ENCODE data around the gene ACTMAP. TPM values are rescaled to one million over a fixed set of nuclear protein-coding genes. Genes with fewer than 3 reads are reported as not detected.
A peak's percentile ranks its signal among the peaks of the same experiment; 100 is the strongest.

ACTMAP gene
- total RNA-seq, 1 donor = 1.1 TPM

GRCh38 chr19:40714441-40715299, 35.6 kb downstream of the ACTMAP start:
- peaks cover 11% of the 10 kb centered on the region for H3K36me3 ChIP-seq (ENCODE audit: insufficient read depth, low read length)
- peaks cover 4% of the 10 kb centered on the region for H4K20me1 ChIP-seq (ENCODE audit: insufficient read depth, low read length)
- peak overlapping the region; percentile 90 for H2AFZ ChIP-seq (ENCODE audit: low read length)
- peaks cover 32% of the 10 kb centered on the region for H3K4me1 ChIP-seq (ENCODE audit: insufficient read depth, low read length)
- peak overlapping the region; percentile 77 for H3K4me2 ChIP-seq (ENCODE audit: insufficient read depth, low read length)
- H3K27me3 ChIP-seq (ENCODE audit: insufficient read depth, low read length) = no peaks in the 10 kb centered on the region
- DNase-seq (ENCODE audit: insufficient read length, low spot score, missing footprints) = peak; percentile 98
- H3K27ac ChIP-seq (ENCODE audit: low read depth, low read length) = peak overlapping the region; percentile 100
- TF ChIP-seq CTCF (IDR thresholded peaks at IDR 0.05; ENCODE audit: extremely low read depth, low read depth, low read length) = no peak
- H3K79me2 ChIP-seq (ENCODE audit: insufficient read depth, low read length) = peaks cover 36% of the 10 kb centered on the region
- H3K9me3 ChIP-seq (ENCODE audit: low read depth, low read length) = no peaks in the 10 kb centered on the region
- H3K4me3 ChIP-seq (ENCODE audit: insufficient read depth, low read length) = peak overlapping the region; percentile 80

GRCh38 chr19:40713939-40714338, 36.3 kb downstream of the ACTMAP start:
- peak overlapping the region; percentile 100 for H3K27ac ChIP-seq (ENCODE audit: low read depth, low read length)
- peak overlapping the region; percentile 80 for H3K4me3 ChIP-seq (ENCODE audit: insufficient read depth, low read length)
- TF ChIP-seq CTCF (IDR thresholded peaks at IDR 0.05; ENCODE audit: extremely low read depth, low read depth, low read length) = no peak
- H3K4me1 ChIP-seq (ENCODE audit: insufficient read depth, low read length) = peaks cover 28% of the 10 kb centered on the region
- no peaks in the 10 kb centered on the region for H3K27me3 ChIP-seq (ENCODE audit: insufficient read depth, low read length)
- H3K4me2 ChIP-seq (ENCODE audit: insufficient read depth, low read length) = peak overlapping the region; percentile 77
- H4K20me1 ChIP-seq (ENCODE audit: insufficient read depth, low read length) = no peaks in the 10 kb centered on the region
- DNase-seq (ENCODE audit: insufficient read length, low spot score, missing footprints) = no peak
- H2AFZ ChIP-seq (ENCODE audit: low read length) = no peak overlapping the region
- H3K79me2 ChIP-seq (ENCODE audit: insufficient read depth, low read length) = peaks cover 29% of the 10 kb centered on the region
- peaks cover 11% of the 10 kb centered on the region for H3K36me3 ChIP-seq (ENCODE audit: insufficient read depth, low read length)
- H3K9me3 ChIP-seq (ENCODE audit: low read depth, low read length) = no peaks in the 10 kb centered on the region

- peaks cover 20% of the 10 kb centered on the region for H3K36me3 ChIP-seq (ENCODE audit: insufficient read depth, low read length)
- no peak for TF ChIP-seq CTCF (IDR thresholded peaks at IDR 0.05; ENCODE audit: extremely low read depth, low read depth, low read length)
- H3K27me3 ChIP-seq (ENCODE audit: insufficient read depth, low read length) = no peaks in the 10 kb centered on the region
- H3K27ac ChIP-seq (ENCODE audit: low read depth, low read length) = no peak overlapping the region
- no peak overlapping the region for H2AFZ ChIP-seq (ENCODE audit: low read length)
- peaks cover 12% of the 10 kb centered on the region for H3K79me2 ChIP-seq (ENCODE audit: insufficient read depth, low read length)
- DNase-seq (ENCODE audit: insufficient read length, low spot score, missing footprints) = no peak
- no peak overlapping the region for H3K4me2 ChIP-seq (ENCODE audit: insufficient read depth, low read length)
- no peaks in the 10 kb centered on the region for H4K20me1 ChIP-seq (ENCODE audit: insufficient read depth, low read length)
- no peaks in the 10 kb centered on the region for H3K9me3 ChIP-seq (ENCODE audit: low read depth, low read length)
- no peak overlapping the region for H3K4me3 ChIP-seq (ENCODE audit: insufficient read depth, low read length)
- peaks cover 13% of the 10 kb centered on the region for H3K4me1 ChIP-seq (ENCODE audit: insufficient read depth, low read length)
These were observed 40.5 kb downstream of the ACTMAP start for GRCh38 chr19:40709817-40710216.

GRCh38 chr19:40707615-40708014, 42.7 kb downstream of the ACTMAP start:
- H3K36me3 ChIP-seq (ENCODE audit: insufficient read depth, low read length) = peaks cover 30% of the 10 kb centered on the region
- TF ChIP-seq CTCF (IDR thresholded peaks at IDR 0.05; ENCODE audit: extremely low read depth, low read depth, low read length) = no peak
- no peak for DNase-seq (ENCODE audit: insufficient read length, low spot score, missing footprints)
- H3K9me3 ChIP-seq (ENCODE audit: low read depth, low read length) = no peaks in the 10 kb centered on the region
- H3K79me2 ChIP-seq (ENCODE audit: insufficient read depth, low read length) = peaks cover under 1% of the 10 kb centered on the region
- peaks cover 7% of the 10 kb centered on the region for H3K4me1 ChIP-seq (ENCODE audit: insufficient read depth, low read length)
- H3K27me3 ChIP-seq (ENCODE audit: insufficient read depth, low read length) = no peaks in the 10 kb centered on the region
- no peak overlapping the region for H3K27ac ChIP-seq (ENCODE audit: low read depth, low read length)
- H2AFZ ChIP-seq (ENCODE audit: low read length) = no peak overlapping the region
- H3K4me3 ChIP-seq (ENCODE audit: insufficient read depth, low read length) = no peak overlapping the region
- no peaks in the 10 kb centered on the region for H4K20me1 ChIP-seq (ENCODE audit: insufficient read depth, low read length)
- no peak overlapping the region for H3K4me2 ChIP-seq (ENCODE audit: insufficient read depth, low read length)
